Thyroid gland (tissue), 4 donors: ENCODE data around the gene DLG2. TPM values are rescaled to one million over a fixed set of nuclear protein-coding genes. Genes with fewer than 3 reads are reported as not detected.

ENCODE experiments used
- DNase-seq, 2 donors: peaks; one replicate each; pipeline ENCODE4 v3.0.0-alpha.2; 2019
- H3K27ac ChIP-seq, 3 donors: fragments of 200-600 bp; sonication (generic); 1 replicate in 2 of 3; 2 replicates in 1 of 3; pipeline ENCODE4 v1.5.1; 2016 to 2019; ENCODE audit warnings: mild to moderate bottlenecking in 1 of 3, moderate library complexity in 1 of 3
- H3K27me3 ChIP-seq: fragments of 200-600 bp; sonication (generic); one replicate; pipeline ENCODE4 v1.5.1; 2019
- H3K36me3 ChIP-seq, 2 donors: fragments of 200-600 bp; sonication (generic); one replicate each; pipeline ENCODE4 v1.5.1; 2016 to 2019
- H3K4me1 ChIP-seq, 2 donors: fragments of 200-600 bp; sonication (generic); one replicate each; pipeline ENCODE4 v1.5.1; 2017 to 2019
- H3K4me3 ChIP-seq, 3 donors: fragments of 200-600 bp; sonication (generic); replicated peaks in 1 of 3; 1 replicate in 2 of 3; 2 replicates in 1 of 3; pipeline ENCODE4 v1.5.1; 2016; ENCODE audit warnings: mild to moderate bottlenecking in 1 of 3
- H3K9me3 ChIP-seq: fragments of 200-600 bp; sonication (generic); one replicate; pipeline ENCODE4 v1.5.1; 2017
- CTCF ChIP-seq, 6 experiments: fragments of 200-600 bp in 3 of 6; fragments of 450-650 bp in 3 of 6; sonication (generic) in 3 of 6; IDR thresholded peaks; one replicate each; pipeline ENCODE4 v1.5.1; 2016 to 2019; ENCODE audit warnings: antibody characterized with exemption in 6 of 6, mild to moderate bottlenecking in 2 of 6, inconsistent platforms in 1 of 6, moderate library complexity in 1 of 6
- POLR2A ChIP-seq, 2 donors: fragments of 450-650 bp; IDR thresholded peaks; one replicate each; pipeline ENCODE4 v1.6.1; 2017; ENCODE audit warnings: antibody characterized with exemption in 2 of 2, mild to moderate bottlenecking in 2 of 2, moderate library complexity in 1 of 2
- WGBS, 2 donors: methylation state at CpG; one replicate each; pipeline ENCODE4 v1.1.5; 2017; 5-methylcytosine and 5-hydroxymethylcytosine counted together
- intact Hi-C: fragments of 100-400 bp; cut with DNase I; formaldehyde crosslinking; loops from one replicate; pipeline ENCODE4 v1.15.1; 2023
- total RNA-seq, 4 donors: library from RNA; depleted of rRNA; stranded (reverse); fragments of >200 nt; gene quantifications; one replicate each; pipeline ENCODE4 v1.2.3, GENCODE V29; 2016

The DLG2 gene
- total RNA-seq, 4 donors from 2014 or later: 29.4 to 79.4 (median 42.4) TPM

- Histone ChIP-seq H3K4me1 (no peaks in the 10 kb centered on the region), H3K4me3 (no peak overlapping the region), H3K36me3 (no peaks in the 10 kb centered on the region), H3K9me3 (no peaks in the 10 kb centered on the region), H3K27ac (no peak overlapping the region), H3K27me3 (no peaks in the 10 kb centered on the region)
- intact Hi-C loops: no loop called here
- WGBS, 2 donors: 76 to 86% methylated on average over 1 of the region's 1 CpG
- DNase-seq: no peak
- TF ChIP-seq POLR2A (IDR thresholded peaks at IDR 0.05) (no peak), CTCF (IDR thresholded peaks at IDR 0.05) (no peak)
Observed at GRCh38 chr11:83922953-83923352, 1704.2 kb downstream of the DLG2 start.

- Histone ChIP-seq H3K4me3 (no peak overlapping the region), H3K36me3 (no peaks in the 10 kb centered on the region), H3K27me3 (no peaks in the 10 kb centered on the region), H3K9me3 (no peaks in the 10 kb centered on the region), H3K27ac (no peak overlapping the region), H3K4me1 (no peaks in the 10 kb centered on the region)
- intact Hi-C loops: no loop called here
- no peak for DNase-seq
- WGBS, 2 donors: 71 to 73% methylated on average over 4 of the region's 4 CpGs
- TF ChIP-seq POLR2A (IDR thresholded peaks at IDR 0.05): no peak
- TF ChIP-seq CTCF (IDR thresholded peaks at IDR 0.05): no peak
Observed at GRCh38 chr11:83922318-83922717, 1704.8 kb downstream of the DLG2 start.

DNA sequence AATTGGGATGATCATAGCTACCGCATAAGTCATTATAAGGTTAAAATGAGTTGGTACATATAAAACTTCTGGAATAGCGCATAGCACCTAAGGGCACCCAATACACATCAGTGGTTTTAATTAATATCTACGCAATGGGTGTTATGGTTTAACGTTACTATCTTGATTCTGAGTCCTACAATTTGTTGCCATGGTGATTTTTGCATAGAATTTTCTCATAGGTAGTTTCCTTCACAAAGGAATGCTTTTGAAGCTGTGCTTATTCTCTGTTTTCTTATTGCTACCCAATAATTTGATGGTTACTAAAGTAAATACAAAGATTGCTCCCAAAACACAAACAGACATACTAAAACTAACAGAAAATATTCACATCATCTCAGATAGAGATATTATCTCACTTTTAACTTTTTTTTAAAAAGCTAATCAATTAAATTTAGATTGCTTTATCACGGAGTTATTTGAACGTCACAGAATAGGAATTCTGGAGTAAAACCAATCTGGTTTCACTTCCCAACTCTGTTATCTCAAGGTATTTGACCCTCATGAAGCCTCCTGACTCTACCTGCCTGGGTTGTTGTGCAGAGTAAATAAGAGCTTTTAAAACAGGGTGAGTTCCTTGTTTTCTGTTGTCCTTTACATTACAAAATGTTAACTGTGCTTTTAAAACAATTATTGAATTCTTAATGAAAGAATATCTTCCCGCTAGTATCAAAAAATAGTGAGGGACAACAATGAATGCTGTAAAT, 1705.5 kb downstream of the DLG2 start:
- Histone ChIP-seq H3K4me3 (no peak overlapping the region), H3K36me3 (no peaks in the 10 kb centered on the region), H3K27me3 (no peaks in the 10 kb centered on the region), H3K27ac (no peak overlapping the region), H3K9me3 (no peaks in the 10 kb centered on the region), H3K4me1 (no peaks in the 10 kb centered on the region)
- no peak for TF ChIP-seq CTCF (IDR thresholded peaks at IDR 0.05)
- TF ChIP-seq POLR2A (IDR thresholded peaks at IDR 0.05): no peak
- no peak for DNase-seq
- 85 to 90% methylated on average over 7 of the region's 7 CpGs for WGBS, 2 donors
- intact Hi-C loops: no loop called here

- no peak for DNase-seq
- no peaks in the 10 kb centered on the region for H3K4me1 ChIP-seq
- H3K27ac ChIP-seq: no peak overlapping the region
- H3K36me3 ChIP-seq: no peaks in the 10 kb centered on the region
- H3K27me3 ChIP-seq: no peaks in the 10 kb centered on the region
- H3K4me3 ChIP-seq: no peak overlapping the region
- WGBS, 2 donors: 42 to 45% methylated on average over 3 of the region's 3 CpGs
- intact Hi-C loops: no loop called here
- H3K9me3 ChIP-seq: no peaks in the 10 kb centered on the region
- TF ChIP-seq CTCF (IDR thresholded peaks at IDR 0.05): no peak
- TF ChIP-seq POLR2A (IDR thresholded peaks at IDR 0.05): no peak
Observed at GRCh38 chr11:83918476-83918875, 1708.7 kb downstream of the DLG2 start.

DNA sequence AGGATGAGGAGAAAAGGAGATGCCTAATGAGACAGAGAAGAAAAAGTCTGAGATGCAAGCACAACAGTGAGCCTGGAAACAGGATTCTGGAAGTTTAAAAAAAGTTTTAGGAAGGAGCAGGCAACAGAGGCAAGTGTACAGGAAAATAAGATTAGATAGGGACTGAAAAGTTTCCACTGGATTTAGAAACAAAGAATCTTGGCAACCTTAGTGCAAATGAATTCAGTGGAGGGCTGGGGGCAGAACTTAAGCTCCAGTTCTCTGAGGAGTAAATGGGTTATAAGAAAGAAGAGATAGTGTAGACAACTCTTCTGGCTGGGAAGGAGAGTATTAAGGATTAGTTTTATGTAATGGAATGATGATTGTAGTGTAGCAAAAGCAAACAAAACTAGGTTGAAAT, 1712.1 kb downstream of the DLG2 start:
- intact Hi-C loops: no loop called here
- no peaks in the 10 kb centered on the region for H3K36me3 ChIP-seq

More for the DNA sequence above, 1712.1 kb downstream of the DLG2 start:
- Histone ChIP-seq H3K9me3 (no peaks in the 10 kb centered on the region), H3K27me3 (no peaks in the 10 kb centered on the region), H3K4me3 (no peak overlapping the region), H3K4me1 (no peaks in the 10 kb centered on the region), H3K27ac (no peak overlapping the region)
- no peak for DNase-seq
- TF ChIP-seq CTCF (IDR thresholded peaks at IDR 0.05) (no peak), POLR2A (IDR thresholded peaks at IDR 0.05) (no peak)
